ENCODE measurements around the gene PKLR.

The PKLR gene

GRCh38 chr1:155282488-155283091 lies 18.6 kb downstream of the PKLR start:
- no peak overlapping the region for H3K4me3 Mint-ChIP-seq
- no peaks in the 10 kb centered on the region for H3K27me3 Mint-ChIP-seq
- peaks cover 5% of the 10 kb centered on the region for H3K4me1 Mint-ChIP-seq (ENCODE audit: low read depth)
- no peak overlapping the region for H3K27ac Mint-ChIP-seq
- H3K9me3 Mint-ChIP-seq (ENCODE audit: low read depth) = no peaks in the 10 kb centered on the region
- H3K36me3 Mint-ChIP-seq = no peaks in the 10 kb centered on the region

GRCh38 chr1:155279268-155279667 lies 22.0 kb downstream of the PKLR start:
- H3K4me1 Mint-ChIP-seq (ENCODE audit: low read depth) = peaks cover 18% of the 10 kb centered on the region
- H3K36me3 Mint-ChIP-seq = no peaks in the 10 kb centered on the region
- no peak overlapping the region for H3K4me3 Mint-ChIP-seq
- H3K9me3 Mint-ChIP-seq (ENCODE audit: low read depth) = no peaks in the 10 kb centered on the region
- no peaks in the 10 kb centered on the region for H3K27me3 Mint-ChIP-seq
- H3K27ac Mint-ChIP-seq = no peak overlapping the region

- Mint-ChIP-seq H3K4me1 (ENCODE audit: low read depth) (peaks cover 20% of the 10 kb centered on the region), H3K4me3 (peak overlapping the region; percentile 65), H3K27ac (peak overlapping the region; percentile 78), H3K36me3 (no peaks in the 10 kb centered on the region), H3K9me3 (ENCODE audit: low read depth) (no peaks in the 10 kb centered on the region), H3K27me3 (no peaks in the 10 kb centered on the region)
Observed at GRCh38 chr1:155278689-155279160, 22.5 kb downstream of the PKLR start.

- Mint-ChIP-seq H3K36me3 (no peaks in the 10 kb centered on the region), H3K9me3 (ENCODE audit: low read depth) (no peaks in the 10 kb centered on the region), H3K4me3 (peak overlapping the region; percentile 67), H3K27me3 (no peaks in the 10 kb centered on the region), H3K4me1 (ENCODE audit: low read depth) (peaks cover 24% of the 10 kb centered on the region), H3K27ac (no peak overlapping the region)
Observed at GRCh38 chr1:155277902-155278688, 23.1 kb downstream of the PKLR start.

- Mint-ChIP-seq H3K27ac (peak within 1 kb of the TSS; percentile 22), H3K4me1 (ENCODE audit: low read depth) (peaks cover 31% of the 10 kb centered on the region), H3K27me3 (no peaks in the 10 kb centered on the region), H3K4me3 (peak within 1 kb of the TSS; percentile 82), H3K9me3 (ENCODE audit: low read depth) (no peaks in the 10 kb centered on the region), H3K36me3 (peaks cover 5% of the 10 kb centered on the region)
Observed at GRCh38 chr1:155277070-155277901, 24.0 kb downstream of the PKLR start, which contains the start of gene HCN3. TSS of gene HCN3 (plus strand) at chr1:155277463. CDS start at chr1:155277591, 128 bp downstream.

- peaks cover 36% of the 10 kb centered on the region for H3K4me1 Mint-ChIP-seq (ENCODE audit: low read depth)
Observed at GRCh38 chr1:155273343-155274245, 27.6 kb downstream of the PKLR start, which contains the start of gene CLK2. TSS of gene CLK2 (minus strand) at chr1:155273504. CDS start at chr1:155270977, 2,527 bp downstream.

DNA sequence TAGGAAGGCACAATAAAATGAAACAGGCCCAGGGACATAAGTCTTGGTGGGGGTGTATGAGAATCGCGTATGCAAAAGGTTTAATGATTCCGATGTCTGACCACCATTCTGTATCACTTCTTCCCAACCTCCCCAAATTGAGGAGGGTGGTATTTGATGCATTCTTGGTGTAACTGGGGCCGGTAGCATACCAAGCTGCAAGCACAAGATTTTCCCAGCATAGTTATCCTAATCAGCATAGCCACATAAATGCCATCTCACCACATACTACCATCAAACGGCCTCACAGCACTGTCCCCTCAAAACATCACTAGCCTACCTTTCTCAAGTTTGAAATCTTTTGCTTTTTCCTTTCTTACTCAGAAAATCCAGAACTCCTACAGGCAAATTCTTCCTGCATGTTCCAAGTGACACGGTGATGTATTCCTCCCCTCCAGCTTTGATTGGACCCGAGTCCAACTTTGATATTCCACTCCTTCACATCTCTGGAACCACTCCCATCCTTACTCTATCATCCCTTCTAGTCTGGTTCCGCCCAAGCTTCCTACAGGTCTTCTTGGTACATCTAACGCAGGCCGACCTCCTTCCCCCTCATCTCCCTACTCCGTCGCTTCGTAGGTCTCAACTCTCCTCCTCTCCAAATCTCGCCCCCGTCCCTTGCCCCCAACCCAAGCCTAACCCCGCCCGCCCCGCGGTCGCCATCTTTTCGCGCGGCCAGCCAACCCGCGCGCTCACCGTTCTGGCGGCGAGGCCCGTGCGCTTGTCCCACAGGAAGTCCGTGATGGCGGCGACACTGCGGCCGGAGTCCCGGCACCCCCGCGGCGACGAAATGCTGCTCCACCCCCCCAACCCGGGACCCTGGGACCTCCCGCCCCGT lies 28.5 kb downstream of the PKLR start:
- Mint-ChIP-seq H3K27me3 (no peaks in the 10 kb centered on the region), H3K9me3 (ENCODE audit: low read depth) (no peaks in the 10 kb centered on the region), H3K27ac (peak overlapping the region; percentile 96), H3K4me3 (peak overlapping the region; percentile 98), H3K4me1 (ENCODE audit: low read depth) (peaks cover 33% of the 10 kb centered on the region), H3K36me3 (peaks cover 5% of the 10 kb centered on the region)

More at GRCh38 chr1:155273343-155274245, 27.6 kb downstream of the PKLR start, which contains the start of gene CLK2:
- Mint-ChIP-seq H3K36me3 (peaks cover 5% of the 10 kb centered on the region), H3K9me3 (ENCODE audit: low read depth) (no peaks in the 10 kb centered on the region), H3K27ac (peak within 1 kb of the TSS; percentile 96), H3K27me3 (no peaks in the 10 kb centered on the region), H3K4me3 (peak within 1 kb of the TSS; percentile 98)

GRCh38 chr1:155269381-155269780 lies 31.9 kb downstream of the PKLR start:
- H3K4me1 Mint-ChIP-seq (ENCODE audit: low read depth) = peaks cover 21% of the 10 kb centered on the region
- no peak overlapping the region for H3K27ac Mint-ChIP-seq
- no peak overlapping the region for H3K4me3 Mint-ChIP-seq
- no peaks in the 10 kb centered on the region for H3K27me3 Mint-ChIP-seq
- no peaks in the 10 kb centered on the region for H3K9me3 Mint-ChIP-seq (ENCODE audit: low read depth)
- peaks cover 7% of the 10 kb centered on the region for H3K36me3 Mint-ChIP-seq

- H3K27me3 Mint-ChIP-seq = no peaks in the 10 kb centered on the region
- no peak overlapping the region for H3K4me3 Mint-ChIP-seq
- H3K9me3 Mint-ChIP-seq (ENCODE audit: low read depth) = no peaks in the 10 kb centered on the region
- H3K27ac Mint-ChIP-seq = no peak overlapping the region
- peaks cover 18% of the 10 kb centered on the region for H3K4me1 Mint-ChIP-seq (ENCODE audit: low read depth)
- H3K36me3 Mint-ChIP-seq = peaks cover 7% of the 10 kb centered on the region
Observed at GRCh38 chr1:155268630-155269029, 32.6 kb downstream of the PKLR start.

GRCh38 chr1:155267373-155267772 lies 33.9 kb downstream of the PKLR start:
- H3K9me3 Mint-ChIP-seq (ENCODE audit: low read depth) = no peaks in the 10 kb centered on the region
- no peak overlapping the region for H3K4me3 Mint-ChIP-seq
- no peaks in the 10 kb centered on the region for H3K27me3 Mint-ChIP-seq
- peak overlapping the region; percentile 46 for H3K27ac Mint-ChIP-seq
- H3K4me1 Mint-ChIP-seq (ENCODE audit: low read depth) = peaks cover 18% of the 10 kb centered on the region
- peaks cover 6% of the 10 kb centered on the region for H3K36me3 Mint-ChIP-seq

- Mint-ChIP-seq H3K4me3 (no peak overlapping the region), H3K4me1 (ENCODE audit: low read depth) (peaks cover 16% of the 10 kb centered on the region), H3K36me3 (peaks cover 5% of the 10 kb centered on the region), H3K27ac (no peak overlapping the region), H3K9me3 (ENCODE audit: low read depth) (no peaks in the 10 kb centered on the region), H3K27me3 (no peaks in the 10 kb centered on the region)
Observed at GRCh38 chr1:155266553-155266952, 34.7 kb downstream of the PKLR start.

- Mint-ChIP-seq H3K4me1 (ENCODE audit: low read depth) (peaks cover 28% of the 10 kb centered on the region), H3K4me3 (peak overlapping the region; percentile 97), H3K27me3 (no peaks in the 10 kb centered on the region), H3K27ac (peak overlapping the region; percentile 95), H3K36me3 (peaks cover 9% of the 10 kb centered on the region), H3K9me3 (ENCODE audit: low read depth) (no peaks in the 10 kb centered on the region)
Observed at GRCh38 chr1:155263067-155263466, 38.2 kb downstream of the PKLR start.

Measured in activated naive CD8-positive, alpha-beta T cell (primary cell).